PC-9 (cell line): ENCODE data around the gene VDR.

Experiments used
- EZH2 ChIP-seq: fragments of 200-600 bp; sonication (generic); IDR thresholded peaks from 2 replicates; pipeline ENCODE4 v1.8.0; 2017; ENCODE audit warnings: antibody characterized with exemption, low read depth
- TF ChIP-seq, protein P1 (sequence below): fragments of 200-600 bp; sonication (generic); conservative IDR thresholded peaks from 2 replicates; pipeline ENCODE4 v1.6.1; 2017; ENCODE audit warnings: mixed run types, antibody characterized with exemption, mild to moderate bottlenecking, moderate library complexity

DNA sequence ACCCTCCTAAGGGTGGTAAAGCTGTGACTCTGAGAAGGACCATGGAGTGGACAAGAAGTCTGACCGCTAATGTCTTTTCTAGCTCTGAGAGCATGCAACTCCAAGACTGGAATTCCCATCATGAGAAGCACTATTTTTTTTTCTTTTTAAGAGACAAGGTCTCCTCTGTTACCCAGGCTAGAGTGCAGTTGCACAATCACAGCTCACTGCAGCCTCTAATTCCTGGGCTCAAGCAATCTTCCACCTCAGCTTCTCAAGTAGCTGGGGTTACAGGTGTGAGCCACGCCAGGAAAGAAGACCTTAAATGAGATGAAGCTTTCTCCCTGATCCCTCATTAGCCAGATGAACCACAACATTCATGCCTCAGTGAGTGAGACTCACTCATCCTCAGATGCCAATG lies 19.2 kb downstream of the VDR start:
- TF ChIP-seq, protein P1, sequence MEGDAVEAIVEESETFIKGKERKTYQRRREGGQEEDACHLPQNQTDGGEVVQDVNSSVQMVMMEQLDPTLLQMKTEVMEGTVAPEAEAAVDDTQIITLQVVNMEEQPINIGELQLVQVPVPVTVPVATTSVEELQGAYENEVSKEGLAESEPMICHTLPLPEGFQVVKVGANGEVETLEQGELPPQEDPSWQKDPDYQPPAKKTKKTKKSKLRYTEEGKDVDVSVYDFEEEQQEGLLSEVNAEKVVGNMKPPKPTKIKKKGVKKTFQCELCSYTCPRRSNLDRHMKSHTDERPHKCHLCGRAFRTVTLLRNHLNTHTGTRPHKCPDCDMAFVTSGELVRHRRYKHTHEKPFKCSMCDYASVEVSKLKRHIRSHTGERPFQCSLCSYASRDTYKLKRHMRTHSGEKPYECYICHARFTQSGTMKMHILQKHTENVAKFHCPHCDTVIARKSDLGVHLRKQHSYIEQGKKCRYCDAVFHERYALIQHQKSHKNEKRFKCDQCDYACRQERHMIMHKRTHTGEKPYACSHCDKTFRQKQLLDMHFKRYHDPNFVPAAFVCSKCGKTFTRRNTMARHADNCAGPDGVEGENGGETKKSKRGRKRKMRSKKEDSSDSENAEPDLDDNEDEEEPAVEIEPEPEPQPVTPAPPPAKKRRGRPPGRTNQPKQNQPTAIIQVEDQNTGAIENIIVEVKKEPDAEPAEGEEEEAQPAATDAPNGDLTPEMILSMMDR: no peak
- TF ChIP-seq EZH2: no peak
